Astrocyte of the cerebellum (primary cell): Measurements from ENCODE around the gene HTR2B.
A peak's percentile ranks its signal among the peaks of the same experiment; 100 is the strongest.

ENCODE experiments used
- DNase-seq: peaks from one replicate; pipeline ENCODE4 v3.0.0-alpha.2; 2011; ENCODE audit warnings: low read depth
- H3K4me3 ChIP-seq: 2 replicates; pipeline ENCODE4 v1.5.1; 2011; ENCODE audit warnings: mild to moderate bottlenecking, low read depth, low read length, moderate library complexity
- in situ Hi-C: cut with HindIII; loops from 2 replicates; pipeline ENCODE4 v1.10.0; 2017; ENCODE audit warnings: low sequenced_read_pairs
- TF ChIP-seq, protein P1 (sequence below): IDR thresholded peaks from 2 replicates; pipeline ENCODE4 v1.5.1; 2012; ENCODE audit warnings: low read length, low read depth, moderate library complexity, mild to moderate bottlenecking; ENCODE audit errors: missing control alignments

Gene HTR2B

DNA sequence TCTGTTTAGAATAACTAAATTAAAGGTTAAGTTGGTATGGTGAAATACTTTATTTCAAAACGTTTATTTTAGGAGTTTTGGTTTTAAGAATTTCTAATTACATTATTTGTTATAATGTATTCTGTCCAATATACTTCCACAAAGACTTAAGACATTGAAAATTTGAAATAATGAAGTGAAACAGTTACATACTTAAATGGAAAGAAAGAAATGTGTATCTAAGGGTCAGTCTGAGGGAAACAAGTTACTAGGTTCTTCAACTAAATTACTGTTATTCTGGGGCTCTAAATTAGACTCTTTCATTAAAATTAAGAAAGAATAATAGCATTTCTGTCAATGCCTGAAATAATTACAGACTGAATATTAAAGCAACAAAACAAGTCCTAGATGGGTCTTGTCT is 7.7 kb downstream of the HTR2B start:
- H3K4me3 ChIP-seq = no peak overlapping the region
- in situ Hi-C loops = no loop called here
- TF ChIP-seq, protein P1, sequence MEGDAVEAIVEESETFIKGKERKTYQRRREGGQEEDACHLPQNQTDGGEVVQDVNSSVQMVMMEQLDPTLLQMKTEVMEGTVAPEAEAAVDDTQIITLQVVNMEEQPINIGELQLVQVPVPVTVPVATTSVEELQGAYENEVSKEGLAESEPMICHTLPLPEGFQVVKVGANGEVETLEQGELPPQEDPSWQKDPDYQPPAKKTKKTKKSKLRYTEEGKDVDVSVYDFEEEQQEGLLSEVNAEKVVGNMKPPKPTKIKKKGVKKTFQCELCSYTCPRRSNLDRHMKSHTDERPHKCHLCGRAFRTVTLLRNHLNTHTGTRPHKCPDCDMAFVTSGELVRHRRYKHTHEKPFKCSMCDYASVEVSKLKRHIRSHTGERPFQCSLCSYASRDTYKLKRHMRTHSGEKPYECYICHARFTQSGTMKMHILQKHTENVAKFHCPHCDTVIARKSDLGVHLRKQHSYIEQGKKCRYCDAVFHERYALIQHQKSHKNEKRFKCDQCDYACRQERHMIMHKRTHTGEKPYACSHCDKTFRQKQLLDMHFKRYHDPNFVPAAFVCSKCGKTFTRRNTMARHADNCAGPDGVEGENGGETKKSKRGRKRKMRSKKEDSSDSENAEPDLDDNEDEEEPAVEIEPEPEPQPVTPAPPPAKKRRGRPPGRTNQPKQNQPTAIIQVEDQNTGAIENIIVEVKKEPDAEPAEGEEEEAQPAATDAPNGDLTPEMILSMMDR = no peak
- DNase-seq = no peak

DNA sequence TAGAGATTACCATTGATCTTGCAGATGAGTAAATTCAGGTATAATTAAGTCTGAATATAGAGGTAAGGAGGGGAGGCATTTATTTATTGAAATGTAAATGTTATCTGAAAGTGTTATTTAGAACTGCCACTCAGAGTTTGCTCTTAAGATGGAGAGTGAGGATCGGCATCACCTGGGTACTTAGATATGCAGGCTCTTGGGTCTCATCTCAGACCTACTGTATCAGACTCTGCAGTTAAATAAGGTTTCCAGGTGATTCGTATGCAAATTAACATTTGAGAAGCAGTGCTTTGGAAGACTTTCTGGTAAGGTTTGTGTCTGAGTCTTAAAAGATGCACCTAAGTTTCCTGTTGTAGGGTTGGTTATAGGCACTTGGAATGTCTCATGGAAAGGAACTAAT is 9.2 kb downstream of the HTR2B start:
- in situ Hi-C loops = no loop called here
- TF ChIP-seq, protein P1 = no peak
- DNase-seq = no peak
- no peak overlapping the region for H3K4me3 ChIP-seq

GRCh38 chr2:231113489-231113888 is 11.4 kb downstream of the HTR2B start:
- TF ChIP-seq, protein P1 = no peak
- no peak overlapping the region for H3K4me3 ChIP-seq
- no peak for DNase-seq
- in situ Hi-C loops = no loop called here

DNA sequence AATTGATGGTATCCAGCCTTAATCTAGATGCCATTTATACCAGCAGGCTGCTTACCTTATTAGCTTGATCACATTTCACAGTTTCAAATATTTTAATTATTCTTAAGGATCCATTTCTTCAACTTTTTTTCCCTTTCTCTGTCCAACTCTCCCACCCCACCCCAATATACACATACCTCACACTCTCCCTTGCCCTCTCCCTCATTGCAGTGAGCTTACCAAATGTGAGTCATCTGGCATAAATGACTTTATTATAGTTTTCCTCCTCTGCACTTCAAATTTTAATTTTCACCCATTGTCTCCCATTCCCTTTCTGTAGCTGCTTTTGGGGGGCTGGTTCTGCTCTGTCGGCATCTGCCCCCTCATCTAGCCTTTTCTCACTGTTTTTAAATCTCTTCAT is 12.9 kb downstream of the HTR2B start:
- no peak overlapping the region for H3K4me3 ChIP-seq
- in situ Hi-C loops = no loop called here
- DNase-seq = no peak
- TF ChIP-seq, protein P1 = no peak

- no peak overlapping the region for H3K4me3 ChIP-seq
- peak; percentile 53 for DNase-seq
- TF ChIP-seq, protein P1 = peak; percentile 39
- in situ Hi-C loops = no loop called here
Observed at GRCh38 chr2:231110551-231110950, 14.3 kb downstream of the HTR2B start.

- H3K4me3 ChIP-seq = no peak overlapping the region
- TF ChIP-seq, protein P1 = peak; percentile 90
- in situ Hi-C loops = loop anchor here (10.0 kb wide), 1 partner anchor 311 kb away; no protein-coding TSS in a partner anchor
- DNase-seq = peak; percentile 63
Observed at GRCh38 chr2:231104115-231104713, 20.6 kb downstream of the HTR2B start.
